Measurements from ENCODE around the gene C1S. TPM values are rescaled to one million over a fixed set of nuclear protein-coding genes. Genes with fewer than 3 reads are reported as not detected.

The C1S gene
- total and polyA plus RNA-seq, 2 of the 4 experiments (the other 2 are of a cell fraction): 49.6 to 85.4 TPM

GRCh38 chr12:7096979-7097378 lies 36.5 kb downstream of the C1S start:
- CTCF ChIA-PET: no interaction called here
- Histone ChIP-seq H3K9me1 (ENCODE audit: insufficient read depth, low read length) (peaks cover 8% of the 10 kb centered on the region), H3K4ac (ENCODE audit: low read depth, low read length) (no peak overlapping the region), H3K56ac (ENCODE audit: extremely low read depth, insufficient read depth, low read length) (no peak overlapping the region), H3K18ac (ENCODE audit: low read depth, low read length) (no peak overlapping the region), H2AK5ac (ENCODE audit: low read depth, low read length) (no peak overlapping the region), H2BK5ac (ENCODE audit: low read depth, low read length, poor library complexity, severe bottlenecking) (no peak overlapping the region), H2BK15ac (ENCODE audit: low read depth, low read length) (no peak overlapping the region), H2AK9ac (replicated peaks; ENCODE audit: low read depth, low read length, poor library complexity) (peak overlapping the region; percentile 65), H3K36me3 (ENCODE audit: control insufficient read depth, insufficient read depth, low read length) (peaks cover 13% of the 10 kb centered on the region), H3K27me3 (ENCODE audit: control insufficient read depth, insufficient read depth, low read length) (no peaks in the 10 kb centered on the region), H3K4me3 (ENCODE audit: insufficient read depth, low read depth, low read length) (no peak overlapping the region), H4K91ac (ENCODE audit: insufficient read depth, low read depth, low read length) (no peak overlapping the region), H2BK120ac (ENCODE audit: low read depth, low read length) (no peak overlapping the region), H3K4me1 (ENCODE audit: control insufficient read depth, insufficient read depth, low read length) (peaks cover 12% of the 10 kb centered on the region), H4K8ac (ENCODE audit: low read depth in 2 of 2, low read length in 2 of 2) (no peak overlapping the region), H3K14ac (replicated peaks; ENCODE audit: low read depth, low read length) (no peak overlapping the region), H2BK20ac (ENCODE audit: low read depth, low read length) (no peak overlapping the region), H4K20me1 (ENCODE audit: insufficient read depth, low read length) (no peaks in the 10 kb centered on the region), H3K79me1 (ENCODE audit: low read depth in 1 of 2, low read length in 2 of 2) (peaks cover 3 to 5% of the 10 kb centered on the region in 2 experiments), H3K9me3 (ENCODE audit: control insufficient read depth, insufficient read depth, low read length) (no peaks in the 10 kb centered on the region), H2AFZ (replicated peaks; ENCODE audit: low read length, poor library complexity) (peak overlapping the region; percentile 73), H3K27ac (ENCODE audit: insufficient read depth, low read length) (no peak overlapping the region), H4K5ac (ENCODE audit: low read depth, low read length) (no peak overlapping the region), H3K4me2 (ENCODE audit: low read depth, low read length) (no peak overlapping the region), H3K9ac (ENCODE audit: low read depth, low read length) (no peak overlapping the region), H3K23ac (ENCODE audit: low read depth, low read length) (no peak overlapping the region)
- DNase-seq: no peak
- TF ChIP-seq CHD1 (IDR thresholded peaks at IDR 0.05; ENCODE audit: low read depth, low read length) (no peak), RAD21 (IDR thresholded peaks at IDR 0.05; ENCODE audit: low read length) (no peak), MXI1 (IDR thresholded peaks at IDR 0.05; ENCODE audit: borderline replicate concordance, low read depth, low read length) (no peak)
- TF ChIP-seq, protein P1, sequence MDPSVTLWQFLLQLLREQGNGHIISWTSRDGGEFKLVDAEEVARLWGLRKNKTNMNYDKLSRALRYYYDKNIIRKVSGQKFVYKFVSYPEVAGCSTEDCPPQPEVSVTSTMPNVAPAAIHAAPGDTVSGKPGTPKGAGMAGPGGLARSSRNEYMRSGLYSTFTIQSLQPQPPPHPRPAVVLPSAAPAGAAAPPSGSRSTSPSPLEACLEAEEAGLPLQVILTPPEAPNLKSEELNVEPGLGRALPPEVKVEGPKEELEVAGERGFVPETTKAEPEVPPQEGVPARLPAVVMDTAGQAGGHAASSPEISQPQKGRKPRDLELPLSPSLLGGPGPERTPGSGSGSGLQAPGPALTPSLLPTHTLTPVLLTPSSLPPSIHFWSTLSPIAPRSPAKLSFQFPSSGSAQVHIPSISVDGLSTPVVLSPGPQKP (IDR thresholded peaks at IDR 0.05; ENCODE audit: borderline replicate concordance, low read depth, low read length): no peak
- intact Hi-C loops (cut with micrococcal nuclease) (no loop called here), in situ Hi-C loops (cut with MboI; ENCODE audit: low sequenced_read_pairs) (no loop called here), dilution Hi-C loops (cut with HindIII; ENCODE audit: low sequenced_read_pairs, unreplicated experiment) (no loop called here)
- POLR2A ChIA-PET (ENCODE audit: unreplicated experiment): no interaction called here
- 80% methylated on average over 13 of the region's 19 CpGs; no CpG with 5 or more reads in 1 of the 2 experiments for WGBS, 2 experiments (ENCODE audit: extremely low coverage in 2 of 2, insufficient read length in 1 of 2)
- ATAC-seq (ENCODE audit: low read depth): no peak
- TSS peak; percentile 9 for BruUV-seq (replicated peaks)

All from IMR-90 (cell line).